CD14-positive monocyte (primary cell): ENCODE results near the gene SNUPN. TPM values are rescaled to one million over a fixed set of nuclear protein-coding genes. Genes with fewer than 3 reads are reported as not detected.

Experiments
- DNase-seq, 3 donors: peaks; one replicate each; pipeline ENCODE4 v3.0.0-alpha.2; 2011 to 2022
- H2AFZ ChIP-seq: 2 replicates; pipeline ENCODE4 v1.6.0; 2012; ENCODE audit warnings: mild to moderate bottlenecking, low read depth, low read length, inconsistent platforms; ENCODE audit not compliant: insufficient read depth, poor library complexity, severe bottlenecking
- H3K27ac ChIP-seq, 2 donors: 1 replicate in 1 of 2; 2 replicates in 1 of 2; pipeline ENCODE4 v1.5.1; 2012 to 2013; ENCODE audit warnings: low read length in 2 of 2, control low read depth in 1 of 2, inconsistent platforms in 1 of 2, low read depth in 1 of 2, mild to moderate bottlenecking in 1 of 2
- H3K27me3 ChIP-seq, 2 donors: one replicate each; pipeline versions ENCODE4 v1.6.0 to v1.6.1; 2011 to 2013; ENCODE audit warnings: low read length in 2 of 2; ENCODE audit not compliant: control insufficient read depth in 2 of 2, insufficient read depth in 2 of 2
- H3K36me3 ChIP-seq, 2 donors: replicated peaks in 1 of 2; 1 replicate in 1 of 2; 2 replicates in 1 of 2; pipeline versions ENCODE4 v1.5.1 to v1.6.1; 2012 to 2013; ENCODE audit warnings: low read length in 2 of 2, control low read depth in 1 of 2, inconsistent platforms in 1 of 2, mild to moderate bottlenecking in 1 of 2; ENCODE audit not compliant: insufficient read depth in 2 of 2, control insufficient read depth in 1 of 2
- H3K4me1 ChIP-seq, 2 donors: 1 replicate in 1 of 2; 2 replicates in 1 of 2; pipeline versions ENCODE4 v1.5.1 to v1.6.1; 2012 to 2013; ENCODE audit warnings: low read length in 2 of 2, control low read depth in 1 of 2, inconsistent platforms in 1 of 2, mild to moderate bottlenecking in 1 of 2, moderate library complexity in 1 of 2; ENCODE audit not compliant: insufficient read depth in 2 of 2, control insufficient read depth in 1 of 2
- H3K4me2 ChIP-seq: replicated peaks from 2 replicates; pipeline ENCODE3; 2012; ENCODE audit warnings: low read length, moderate library complexity, mild to moderate bottlenecking; ENCODE audit not compliant: poor library complexity, severe bottlenecking; ENCODE audit errors: extremely low read depth
- H3K4me3 ChIP-seq, 3 experiments: fragments of 200-600 bp in 1 of 3; sonication (generic) in 1 of 3; replicated peaks in 1 of 3; 1 replicate in 2 of 3; 2 replicates in 1 of 3; pipeline ENCODE4 v1.5.1; 2011 to 2013; ENCODE audit warnings: low read length in 3 of 3, mild to moderate bottlenecking in 3 of 3, control low read depth in 2 of 3, low read depth in 2 of 3, inconsistent platforms in 1 of 3, moderate library complexity in 1 of 3
- H3K79me2 ChIP-seq: 2 replicates; pipeline ENCODE4 v1.6.0; 2012; ENCODE audit warnings: mild to moderate bottlenecking, control low read depth, inconsistent platforms, low read length, moderate library complexity; ENCODE audit not compliant: insufficient read depth
- H3K9ac ChIP-seq: 2 replicates; pipeline ENCODE4 v1.6.0; 2017; ENCODE audit warnings: low read length, mild to moderate bottlenecking; ENCODE audit not compliant: insufficient read depth, poor library complexity, severe bottlenecking
- H3K9me3 ChIP-seq, 2 donors: replicated peaks in 1 of 2; 1 replicate in 1 of 2; 2 replicates in 1 of 2; pipeline versions ENCODE4 v1.5.1 to v1.6.1; 2012 to 2013; ENCODE audit warnings: low read length in 2 of 2, control low read depth in 1 of 2; ENCODE audit not compliant: control insufficient read depth in 1 of 2, insufficient read depth in 1 of 2
- H4K20me1 ChIP-seq: 2 replicates; pipeline ENCODE4 v1.6.0; 2012; ENCODE audit warnings: mild to moderate bottlenecking, low read length, control low read depth, moderate library complexity; ENCODE audit not compliant: insufficient read depth
- H3K27ac Mint-ChIP-seq, 7 donors: one replicate each; pipeline ENCODE4 v1.8.0; 2020; ENCODE audit warnings: mild to moderate bottlenecking in 7 of 7, mixed read lengths in 7 of 7, moderate library complexity in 6 of 7, inconsistent platforms in 2 of 7
- H3K27me3 Mint-ChIP-seq, 3 donors: one replicate each; pipeline ENCODE4 v1.8.0; 2021 to 2022; ENCODE audit warnings: low read depth in 3 of 3, mild to moderate bottlenecking in 3 of 3, mixed read lengths in 3 of 3, moderate library complexity in 3 of 3, inconsistent platforms in 1 of 3
- H3K36me3 Mint-ChIP-seq, 2 donors: one replicate each; pipeline ENCODE4 v1.8.0; 2020; ENCODE audit warnings: mixed read lengths in 2 of 2, inconsistent platforms in 1 of 2, mild to moderate bottlenecking in 1 of 2
- H3K4me1 Mint-ChIP-seq: one replicate; pipeline ENCODE4 v1.8.0; 2020; ENCODE audit warnings: mild to moderate bottlenecking, mixed read lengths
- H3K4me3 Mint-ChIP-seq, 2 donors: one replicate each; pipeline ENCODE4 v1.8.0; 2020; ENCODE audit warnings: mild to moderate bottlenecking in 2 of 2, mixed read lengths in 2 of 2, moderate library complexity in 1 of 2
- H3K9me3 Mint-ChIP-seq, 7 donors: one replicate each; pipeline ENCODE4 v1.8.0; 2020 to 2022; ENCODE audit warnings: mixed read lengths in 7 of 7, mild to moderate bottlenecking in 6 of 7, moderate library complexity in 6 of 7, inconsistent platforms in 2 of 7
- WGBS: methylation state at CpG from one replicate; pipeline ENCODE4 v1.1.5; 2013; ENCODE audit warnings: missing lambda C conversion rate; ENCODE audit not compliant: insufficient coverage; 5-methylcytosine and 5-hydroxymethylcytosine counted together
- intact Hi-C, 2 donors: fragments of 100-400 bp; cut with micrococcal nuclease; formaldehyde crosslinking; loops; one replicate each; pipeline versions ENCODE4 v1.15.0 to v1.15.1; 2023
- polyA plus RNA-seq, 3 donors: library from polyadenylated mRNA; depleted of rRNA in 1 of 3; unstranded in 2 of 3; stranded (reverse) in 1 of 3; fragments of 300-500 nt in 2 of 3; fragments of >200 nt in 1 of 3; fragmentation: Illumina TruSeq in 2 of 3; gene quantifications; 1 replicate in 2 of 3; 2 replicates in 1 of 3; pipeline ENCODE4 v1.2.3, GENCODE V29; 2012 to 2021
- TF ChIP-seq, protein P1 (sequence below): fragments of 200-600 bp; IDR thresholded peaks from one replicate; pipeline ENCODE4 v1.8.0; 2022; ENCODE audit warnings: antibody characterized with exemption, mild to moderate bottlenecking

The SNUPN gene
- polyA plus RNA-seq, 3 donors, result 11.7 to 31.8 (median 29.3) TPM

DNA sequence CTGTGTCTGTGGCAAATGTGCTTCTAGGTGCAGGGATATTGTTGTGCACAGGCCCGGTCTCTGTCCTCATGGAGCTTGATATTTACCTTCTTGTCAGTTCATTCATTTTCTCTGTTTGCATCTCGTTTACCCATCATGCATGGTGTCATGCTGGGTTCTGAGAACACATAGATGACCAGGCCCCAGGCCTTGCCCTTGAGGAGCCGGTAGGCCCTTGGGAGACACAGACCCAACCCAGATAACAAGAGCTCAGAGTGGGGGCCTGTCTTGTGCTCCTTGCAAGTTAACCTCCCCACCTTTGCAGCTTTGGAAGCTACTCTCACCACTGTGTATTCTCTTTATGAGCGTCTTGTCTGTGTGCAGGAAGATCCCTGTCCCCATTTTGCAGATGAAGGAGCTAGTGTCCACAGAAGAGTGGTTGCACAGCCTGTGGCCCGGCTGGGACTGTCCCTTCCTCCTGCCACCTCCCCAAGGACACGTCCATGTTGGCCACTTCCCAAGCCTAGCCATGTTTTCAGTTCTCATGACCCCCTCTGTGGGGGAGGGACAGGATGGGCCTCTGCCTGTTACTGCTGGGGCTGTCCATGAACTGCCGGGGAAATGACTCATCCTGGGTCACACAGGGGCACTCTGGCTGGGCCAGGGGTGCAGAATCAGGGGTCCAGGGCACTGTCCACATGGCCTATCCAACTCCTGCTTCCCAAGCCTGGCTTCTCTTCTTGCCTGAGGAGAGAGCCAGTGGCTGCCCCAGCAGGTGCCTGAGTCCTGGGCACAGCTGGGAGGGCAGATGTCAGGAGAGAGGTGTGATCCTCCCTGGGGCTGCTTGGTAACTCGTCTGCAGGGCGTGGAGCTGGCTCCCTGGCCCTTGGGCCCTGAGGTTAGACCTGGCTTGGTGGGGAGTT lies 25.6 kb upstream of the SNUPN start:
- H3K9me3 ChIP-seq, result no peaks in the 10 kb centered on the region
- H3K4me2 ChIP-seq, result peak overlapping the region; percentile 36
- H3K9me3 Mint-ChIP-seq, result peaks cover 0 to 4% (median 0%) of the 10 kb centered on the region in 7 donors
- H3K4me3 ChIP-seq, result peak overlapping the region in 1 of 3 experiments; percentile 32
- intact Hi-C loops, result no loop called here
- H3K27ac ChIP-seq, result peak overlapping the region in 1 of 2 donors; percentile 45
- peak overlapping the region in 1 of 2 donors; percentile 64 for H3K4me3 Mint-ChIP-seq
- TF ChIP-seq, protein P1, sequence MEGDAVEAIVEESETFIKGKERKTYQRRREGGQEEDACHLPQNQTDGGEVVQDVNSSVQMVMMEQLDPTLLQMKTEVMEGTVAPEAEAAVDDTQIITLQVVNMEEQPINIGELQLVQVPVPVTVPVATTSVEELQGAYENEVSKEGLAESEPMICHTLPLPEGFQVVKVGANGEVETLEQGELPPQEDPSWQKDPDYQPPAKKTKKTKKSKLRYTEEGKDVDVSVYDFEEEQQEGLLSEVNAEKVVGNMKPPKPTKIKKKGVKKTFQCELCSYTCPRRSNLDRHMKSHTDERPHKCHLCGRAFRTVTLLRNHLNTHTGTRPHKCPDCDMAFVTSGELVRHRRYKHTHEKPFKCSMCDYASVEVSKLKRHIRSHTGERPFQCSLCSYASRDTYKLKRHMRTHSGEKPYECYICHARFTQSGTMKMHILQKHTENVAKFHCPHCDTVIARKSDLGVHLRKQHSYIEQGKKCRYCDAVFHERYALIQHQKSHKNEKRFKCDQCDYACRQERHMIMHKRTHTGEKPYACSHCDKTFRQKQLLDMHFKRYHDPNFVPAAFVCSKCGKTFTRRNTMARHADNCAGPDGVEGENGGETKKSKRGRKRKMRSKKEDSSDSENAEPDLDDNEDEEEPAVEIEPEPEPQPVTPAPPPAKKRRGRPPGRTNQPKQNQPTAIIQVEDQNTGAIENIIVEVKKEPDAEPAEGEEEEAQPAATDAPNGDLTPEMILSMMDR, result no peak
- peaks cover 5 to 11% (median 7%) of the 10 kb centered on the region in 3 donors for H3K27me3 Mint-ChIP-seq
- peak in 1 of 3 donors; percentile 42 for DNase-seq
- peaks cover 57% of the 10 kb centered on the region for H3K4me1 Mint-ChIP-seq
- peaks cover 22 to 25% of the 10 kb centered on the region in 2 donors for H3K36me3 Mint-ChIP-seq
- H3K79me2 ChIP-seq, result no peaks in the 10 kb centered on the region
- 50% methylated on average over 2 of the region's 9 CpGs for WGBS
- H3K36me3 ChIP-seq, result peaks cover 0 to 11% of the 10 kb centered on the region in 2 donors
- peak overlapping the region in 3 of 7 donors; percentile 33 to 64 (median 54) for H3K27ac Mint-ChIP-seq
- H2AFZ ChIP-seq, result no peak overlapping the region
- peak overlapping the region; percentile 21 for H3K9ac ChIP-seq
- H3K27me3 ChIP-seq, result peaks cover 0 to 3% of the 10 kb centered on the region in 2 donors
- H3K4me1 ChIP-seq, result peaks cover 31 to 58% of the 10 kb centered on the region in 2 donors
- H4K20me1 ChIP-seq, result peaks cover 37% of the 10 kb centered on the region

DNA sequence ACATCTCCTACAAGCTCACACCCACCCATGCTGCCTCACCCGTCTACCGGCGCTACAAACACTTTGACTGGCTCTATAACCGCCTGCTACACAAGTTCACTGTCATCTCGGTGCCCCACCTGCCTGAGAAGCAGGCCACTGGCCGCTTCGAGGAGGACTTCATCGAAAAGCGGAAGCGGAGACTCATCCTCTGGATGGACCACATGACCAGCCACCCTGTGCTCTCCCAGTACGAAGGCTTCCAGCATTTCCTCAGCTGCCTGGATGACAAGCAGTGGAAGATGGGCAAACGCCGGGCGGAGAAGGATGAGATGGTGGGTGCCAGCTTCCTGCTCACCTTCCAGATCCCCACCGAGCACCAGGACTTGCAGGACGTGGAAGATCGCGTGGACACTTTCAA lies 24.3 kb upstream of the SNUPN start:
- Histone ChIP-seq H3K4me3 (no peak overlapping the region), H2AFZ (no peak overlapping the region), H4K20me1 (peaks cover 26% of the 10 kb centered on the region), H3K9me3 (no peaks in the 10 kb centered on the region), H3K4me2 (no peak overlapping the region), H3K27ac (no peak overlapping the region), H3K79me2 (no peaks in the 10 kb centered on the region), H3K36me3 (peaks cover 0 to 11% of the 10 kb centered on the region in 2 donors), H3K27me3 (peaks cover 0 to 8% of the 10 kb centered on the region in 2 donors), H3K9ac (no peak overlapping the region), H3K4me1 (peaks cover 34 to 61% of the 10 kb centered on the region in 2 donors)
- 95% methylated on average over 14 of the region's 18 CpGs for WGBS
- no peak overlapping the region for H3K4me3 Mint-ChIP-seq
- TF ChIP-seq, protein P1, result no peak
- no peak for DNase-seq
- peaks cover 58% of the 10 kb centered on the region for H3K4me1 Mint-ChIP-seq
- peaks cover 21 to 23% of the 10 kb centered on the region in 2 donors for H3K36me3 Mint-ChIP-seq
- H3K27me3 Mint-ChIP-seq, result peaks cover 12 to 17% (median 16%) of the 10 kb centered on the region in 3 donors
- intact Hi-C loops, result no loop called here
- H3K27ac Mint-ChIP-seq, result no peak overlapping the region
- peaks cover 0 to 4% (median 0%) of the 10 kb centered on the region in 7 donors for H3K9me3 Mint-ChIP-seq
